MM.1S (cell line): ENCODE measurements around the gene SPRR3.
"Not testable (repeated sequence)": the region's sequence is repeated elsewhere in the genome, so short reads cannot be mapped to it uniquely, and the experiment has no call there.

ENCODE experiments used
- CTCF ChIP-seq: fragments of 300-600 bp; sonication (generic); IDR thresholded peaks from 2 replicates; pipeline ENCODE4 v1.5.1; 2016; ENCODE audit warnings: antibody characterized with exemption, low read length, mixed read lengths
- EZH2phosphoT487 ChIP-seq: fragments of 300-600 bp; sonication (generic); IDR thresholded peaks from 2 replicates; pipeline ENCODE4 v1.6.1; 2018; ENCODE audit warnings: antibody characterized with exemption, low read length

DNA sequence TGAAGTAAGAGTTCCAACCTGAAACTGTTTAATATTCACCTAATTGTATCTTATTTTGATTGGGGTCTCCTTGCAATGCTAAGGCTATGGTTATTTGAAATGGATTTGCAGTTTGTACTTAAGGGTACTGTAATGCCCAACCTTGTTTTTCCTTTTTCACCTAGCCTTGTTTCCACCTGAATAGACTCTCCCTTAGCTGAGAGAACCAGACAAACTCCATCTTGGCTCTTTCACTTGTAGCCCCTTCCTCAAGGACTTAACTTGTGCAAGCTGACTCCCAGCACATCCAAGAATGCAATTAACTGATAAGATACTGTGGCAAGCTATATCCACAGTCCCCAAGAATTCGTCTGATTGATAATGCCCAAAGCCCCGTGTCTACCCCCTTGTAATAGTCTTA is 20.3 kb downstream of the SPRR3 start:
- not testable (repeated sequence) for TF ChIP-seq CTCF, EZH2phosphoT487
